HCT116 (cell line): ENCODE measurements around the gene IRF2. TPM values are rescaled to one million over a fixed set of nuclear protein-coding genes. Genes with fewer than 3 reads are reported as not detected.

Experiments used
- ATAC-seq: fragments of 200-7000 bp; cut with Tn5 transposase; 2 replicates; pipeline ENCODE4 v1.9.1; 2020; ENCODE audit warnings: mild to moderate bottlenecking, moderate library complexity
- BruUV-seq: library from RNA; stranded (reverse); fragments of 400-500 nt; replicated peaks from 2 replicates; lab custom pipeline; 2021; lab: Mats Ljungman, UMichigan
- CTCF ChIA-PET: fragments of 300-600 bp; sonication (Branson Sonifier 250); formaldehyde crosslinking; loops from one replicate; lab custom pipeline; 2021; ENCODE audit warnings: antibody characterized with exemption; lab: Charles Lee
- POLR2A ChIA-PET: fragments of 300-600, 350-600 bp; sonication (Branson Sonifier 250); formaldehyde crosslinking; loops from one replicate; lab custom pipeline; 2021; ENCODE audit warnings: antibody characterized with exemption; lab: Charles Lee
- RAD21 ChIA-PET, 2 experiments: fragments of 300-600 bp; sonication (Branson Sonifier 250); formaldehyde crosslinking; loops; one replicate each; lab custom pipeline; 2023; ENCODE audit warnings: low total read pairs in 2 of 2; ENCODE audit not compliant: uncharacterized antibody in 2 of 2, unreplicated experiment in 2 of 2, low non-redundant PET in 1 of 2; lab: Charles Lee
- DNase-seq: peaks from one replicate; pipeline ENCODE4 v3.0.0-alpha.2; 2010; ENCODE audit warnings: low read depth, low spot score
- H2AFZ ChIP-seq: fragments of 200-600 bp; shearing (Covaris generic), sonication (generic); 2 replicates; pipeline ENCODE4 v1.6.1; 2017; ENCODE audit warnings: low read depth, mixed run types, mixed read lengths, antibody characterized with exemption, low read length; ENCODE audit not compliant: poor library complexity, severe bottlenecking
- H3K27ac ChIP-seq: 2 replicates; pipeline ENCODE4 v1.5.1; 2012; ENCODE audit warnings: low read depth, low read length
- H3K27me3 ChIP-seq: fragments of 200-600 bp; sonication (generic); 2 replicates; pipeline ENCODE4 v1.6.1; 2016; ENCODE audit warnings: mixed run types, low read length, mixed read lengths; ENCODE audit not compliant: insufficient read depth
- H3K36me3 ChIP-seq, 2 experiments: fragments of 200-500 bp in 1 of 2; fragments of 200-600 bp in 1 of 2; sonication (Bioruptor generic) in 1 of 2; sonication (generic) in 1 of 2; 2 replicates each; pipeline versions ENCODE4 v1.5.1 to v1.6.1; 2014 to 2016; ENCODE audit warnings: low read length in 2 of 2, inconsistent platforms in 1 of 2, mixed read lengths in 1 of 2, mixed run types in 1 of 2; ENCODE audit not compliant: insufficient read depth in 2 of 2, control insufficient read depth in 1 of 2
- H3K4me1 ChIP-seq, 2 experiments: fragments of 200-600 bp in 1 of 2; sonication (generic) in 1 of 2; 2 replicates each; pipeline versions ENCODE4 v1.5.1 to v1.6.1; 2012 to 2017; ENCODE audit warnings: low read length in 2 of 2, inconsistent platforms in 1 of 2, mild to moderate bottlenecking in 1 of 2, mixed read lengths in 1 of 2, mixed run types in 1 of 2, moderate library complexity in 1 of 2; ENCODE audit not compliant: insufficient read depth in 2 of 2, control insufficient read depth in 1 of 2
- H3K4me2 ChIP-seq: fragments of 200-600 bp; sonication (generic); 2 replicates; pipeline ENCODE4 v1.6.1; 2017; ENCODE audit warnings: mixed run types, low read length, mixed read lengths
- H3K4me3 ChIP-seq, 2 experiments: fragments of 200-600 bp in 1 of 2; sonication (generic) in 1 of 2; replicated peaks in 1 of 2; 2 replicates each; pipeline ENCODE4 v1.5.1; 2011 to 2016; ENCODE audit warnings: low read length in 2 of 2, control low read depth in 1 of 2, low read depth in 1 of 2, mild to moderate bottlenecking in 1 of 2, mixed read lengths in 1 of 2, mixed run types in 1 of 2
- H3K79me2 ChIP-seq: fragments of 200-600 bp; sonication (generic); 2 replicates; pipeline ENCODE4 v1.6.1; 2017; ENCODE audit warnings: mild to moderate bottlenecking, mixed run types, low read length, moderate library complexity, mixed read lengths; ENCODE audit not compliant: insufficient read depth
- H3K9ac ChIP-seq: fragments of 200-600 bp; sonication (generic); 2 replicates; pipeline ENCODE4 v1.6.1; 2016; ENCODE audit warnings: low read length, mixed read lengths
- H3K9me2 ChIP-seq: fragments of 200-600 bp; sonication (generic), shearing (Covaris generic); 2 replicates; pipeline ENCODE4 v1.6.1; 2017; ENCODE audit warnings: mixed run types, mild to moderate bottlenecking, moderate library complexity; ENCODE audit not compliant: insufficient read depth
- H3K9me3 ChIP-seq, 2 experiments: fragments of 200-500 bp in 1 of 2; fragments of 200-600 bp in 1 of 2; sonication (Bioruptor generic) in 1 of 2; sonication (generic) in 1 of 2; 2 replicates each; pipeline ENCODE4 v1.6.1; 2014 to 2017; ENCODE audit warnings: low read length in 2 of 2, mixed read lengths in 2 of 2, inconsistent platforms in 1 of 2, low read depth in 1 of 2, mild to moderate bottlenecking in 1 of 2, mixed run types in 1 of 2, moderate library complexity in 1 of 2; ENCODE audit not compliant: control insufficient read depth in 1 of 2, insufficient read depth in 1 of 2
- H4K20me1 ChIP-seq: fragments of 200-600 bp; sonication (generic), shearing (Covaris generic); 2 replicates; pipeline ENCODE4 v1.6.1; 2017; ENCODE audit warnings: mixed run types, mild to moderate bottlenecking, moderate library complexity; ENCODE audit not compliant: insufficient read depth
- ATF3 ChIP-seq: IDR thresholded peaks from 2 replicates; pipeline ENCODE4 v1.6.1; 2012
- CBX3 ChIP-seq: IDR thresholded peaks from 2 replicates; pipeline ENCODE4 v1.6.1; 2012; ENCODE audit warnings: low read depth
- CEBPB ChIP-seq: IDR thresholded peaks from 2 replicates; pipeline ENCODE4 v1.6.1; 2012; ENCODE audit warnings: low read depth
- CTCF ChIP-seq, 3 experiments: fragments of 200-600 bp in 1 of 3; sonication (generic) in 1 of 3; IDR thresholded peaks in 2 of 3; conservative IDR thresholded peaks in 1 of 3; 2 replicates each; pipeline ENCODE4 v1.5.1; 2012 to 2017; ENCODE audit warnings: low read depth in 2 of 3, low read length in 2 of 3, antibody characterized with exemption in 1 of 3, borderline replicate concordance in 1 of 3, control low read depth in 1 of 3, mild to moderate bottlenecking in 1 of 3, mixed read lengths in 1 of 3, mixed run types in 1 of 3, moderate library complexity in 1 of 3; ENCODE audit not compliant: insufficient read depth in 1 of 3
- ELF1 ChIP-seq: IDR thresholded peaks from 2 replicates; pipeline ENCODE4 v1.6.1; 2012; ENCODE audit warnings: low read depth, borderline replicate concordance
- EZH2 ChIP-seq: fragments of 200-600 bp; sonication (generic); IDR thresholded peaks from 2 replicates; pipeline ENCODE4 v1.6.1; 2017; ENCODE audit warnings: antibody characterized with exemption, mixed run types
- EZH2phosphoT487 ChIP-seq: fragments of 200-600 bp; IDR thresholded peaks from 2 replicates; pipeline ENCODE4 v1.6.1; 2018; ENCODE audit warnings: antibody characterized with exemption, borderline replicate concordance
- JUND ChIP-seq: IDR thresholded peaks from 2 replicates; pipeline ENCODE4 v1.6.1; 2012
- MAX ChIP-seq: IDR thresholded peaks from 2 replicates; pipeline ENCODE4 v1.6.1; 2012
- POLR2A ChIP-seq: IDR thresholded peaks from 2 replicates; pipeline ENCODE4 v1.7.0; 2011; ENCODE audit warnings: borderline replicate concordance; ENCODE audit not compliant: insufficient read depth, insufficient read length; ENCODE audit errors: extremely low read depth
- POLR2AphosphoS5 ChIP-seq: IDR thresholded peaks from 2 replicates; pipeline ENCODE4 v1.6.1; 2011; ENCODE audit warnings: mild to moderate bottlenecking, low read depth, low read length, moderate library complexity
- SIN3A ChIP-seq: IDR thresholded peaks from 2 replicates; pipeline ENCODE4 v1.6.1; 2012; ENCODE audit warnings: low read depth
- SP1 ChIP-seq: IDR thresholded peaks from 2 replicates; pipeline ENCODE4 v1.6.1; 2012; ENCODE audit warnings: low read depth
- SRF ChIP-seq: IDR thresholded peaks from 2 replicates; pipeline ENCODE4 v1.6.1; 2012; ENCODE audit warnings: low read depth
- TCF7L2 ChIP-seq: IDR thresholded peaks from 2 replicates; pipeline ENCODE4 v1.7.0; 2011; ENCODE audit warnings: borderline replicate concordance, inconsistent platforms; ENCODE audit not compliant: insufficient read depth, insufficient read length; ENCODE audit errors: extremely low read depth
- YY1 ChIP-seq: IDR thresholded peaks from 2 replicates; pipeline ENCODE4 v1.6.1; 2011; ENCODE audit warnings: low read length, low read depth, moderate library complexity, mild to moderate bottlenecking; ENCODE audit not compliant: insufficient replicate concordance; ENCODE audit errors: extremely low read depth
- ZBTB33 ChIP-seq: IDR thresholded peaks from 2 replicates; pipeline ENCODE4 v1.6.1; 2011; ENCODE audit warnings: mild to moderate bottlenecking, low read length, moderate library complexity; ENCODE audit not compliant: insufficient replicate concordance; ENCODE audit errors: extremely low read depth
- ZFX ChIP-seq: fragments of 450-650 bp; IDR thresholded peaks from 2 replicates; pipeline ENCODE4 v1.6.1; 2017
- ZNF274 ChIP-seq: fragments of 200-500 bp; sonication (Bioruptor generic); IDR thresholded peaks from 2 replicates; pipeline ENCODE4 v1.6.1; 2014; ENCODE audit warnings: mild to moderate bottlenecking, low read depth, low read length, inconsistent platforms
- intact Hi-C: fragments of 100-400 bp; cut with micrococcal nuclease; formaldehyde crosslinking; loops from 2 replicates; pipeline ENCODE4 v1.10.0; 2022
- total RNA-seq: library from RNA; stranded (reverse); gene quantifications from one replicate; pipeline ENCODE4 v1.2.1, GENCODE V29; 2021; ENCODE audit not compliant: unreplicated experiment

Gene IRF2
- total RNA-seq, 1 experiment from 2014 or later: 10.6 TPM

- TF ChIP-seq EZH2: no peak
These were observed 67.4 kb downstream of the IRF2 start (continued) for GRCh38 chr4:184406958-184407391.

GRCh38 chr4:184404047-184404446 is 70.3 kb downstream of the IRF2 start:
- intact Hi-C loops: no loop called here
- Histone ChIP-seq H3K4me1 (peaks cover 0 to 9% of the 10 kb centered on the region in 2 experiments; a peak in 1 of 4 replicates), H3K27me3 (no peaks in the 10 kb centered on the region), H3K4me3 (no peak overlapping the region), H3K27ac (no peak overlapping the region), H3K79me2 (no peaks in the 10 kb centered on the region), H4K20me1 (no peaks in the 10 kb centered on the region), H3K9me2 (no peaks in the 10 kb centered on the region), H3K36me3 (no peaks in the 10 kb centered on the region), H2AFZ (no peak overlapping the region), H3K4me2 (no peak overlapping the region), H3K9me3 (no peaks in the 10 kb centered on the region), H3K9ac (no peak overlapping the region)
- CTCF ChIA-PET: no interaction called here
- ATAC-seq: no peak
- BruUV-seq: no TSS peak
- POLR2A ChIA-PET: no interaction called here
- RAD21 ChIA-PET: no interaction called here
- DNase-seq: no peak
- no peak for TF ChIP-seq TCF7L2
- TF ChIP-seq CTCF (IDR thresholded peaks at IDR 0.05 in 2 of 3, conservative IDR thresholded peaks at IDR 0.05 in 1 of 3; ENCODE audit: borderline replicate concordance in 1 of 3, insufficient read depth in 1 of 3, low read depth in 2 of 3, low read length in 2 of 3): no peak
- TF ChIP-seq YY1: no peak
- TF ChIP-seq ZBTB33: no peak
- TF ChIP-seq CBX3: no peak
- TF ChIP-seq EZH2: no peak
- TF ChIP-seq CEBPB: no peak
- TF ChIP-seq ELF1: no peak
- no peak for TF ChIP-seq POLR2A
- TF ChIP-seq JUND: no peak
- no peak for TF ChIP-seq POLR2AphosphoS5
- no peak for TF ChIP-seq EZH2phosphoT487
- TF ChIP-seq ZNF274: no peak
- TF ChIP-seq ATF3: no peak
- TF ChIP-seq SP1: no peak
- TF ChIP-seq SRF: no peak
- no peak for TF ChIP-seq SIN3A
- no peak for TF ChIP-seq MAX
- no peak for TF ChIP-seq ZFX
